IMR-90 (cell line): Measurements from ENCODE around the gene ACACA. TPM values are rescaled to one million over a fixed set of nuclear protein-coding genes. Genes with fewer than 3 reads are reported as not detected.

Experiments
- ATAC-seq: fragments of 200-7000 bp; cut with Tn5 transposase; 2 replicates; pipeline ENCODE4 v1.9.1; 2020; ENCODE audit warnings: low read depth, mild to moderate bottlenecking, moderate library complexity
- BruUV-seq: library from RNA; stranded (reverse); fragments of 400-500 nt; replicated peaks from 2 replicates; lab custom pipeline; 2021; lab: Mats Ljungman, UMichigan
- CTCF ChIA-PET: fragments of 300-600 bp; formaldehyde crosslinking; extraction: SDS; loops from one replicate; lab custom pipeline; 2021; ENCODE audit warnings: antibody characterized with exemption; lab: Yijun Ruan, JAX
- POLR2A ChIA-PET: fragments of 300-600 bp; sonication (Branson Sonifier 250); formaldehyde crosslinking; loops from one replicate; lab custom pipeline; 2022; ENCODE audit warnings: antibody characterized with exemption; ENCODE audit not compliant: unreplicated experiment; lab: Charles Lee
- DNase-seq: peaks from one replicate; pipeline ENCODE4 v3.0.0; 2013
- H2AFZ ChIP-seq: replicated peaks from 2 replicates; pipeline ENCODE3; 2013; ENCODE audit warnings: low read length, mild to moderate bottlenecking; ENCODE audit not compliant: poor library complexity
- H2AK5ac ChIP-seq: 2 replicates; pipeline ENCODE4 v1.6.1; 2013; ENCODE audit warnings: low read depth, low read length, inconsistent platforms
- H2AK9ac ChIP-seq: replicated peaks from 2 replicates; pipeline ENCODE3; 2013; ENCODE audit warnings: mild to moderate bottlenecking, low read depth, low read length, moderate library complexity; ENCODE audit not compliant: poor library complexity
- H2BK120ac ChIP-seq: 2 replicates; pipeline ENCODE4 v1.6.1; 2013; ENCODE audit warnings: low read depth, low read length, inconsistent platforms
- H2BK15ac ChIP-seq: 3 replicates; pipeline ENCODE4 v1.6.1; 2013; ENCODE audit warnings: low read depth, low read length, inconsistent platforms
- H2BK20ac ChIP-seq: 2 replicates; pipeline ENCODE4 v1.6.1; 2013; ENCODE audit warnings: low read depth, mild to moderate bottlenecking, inconsistent platforms, low read length, moderate library complexity
- H2BK5ac ChIP-seq: 2 replicates; pipeline ENCODE4 v1.6.1; 2013; ENCODE audit warnings: mild to moderate bottlenecking, low read depth, low read length, inconsistent platforms; ENCODE audit not compliant: poor library complexity, severe bottlenecking
- H3K14ac ChIP-seq: replicated peaks from 2 replicates; pipeline ENCODE4 v1.6.1; 2013; ENCODE audit warnings: low read depth, low read length, inconsistent platforms
- H3K18ac ChIP-seq: 2 replicates; pipeline ENCODE4 v1.6.1; 2013; ENCODE audit warnings: low read depth, low read length, control low read depth
- H3K23ac ChIP-seq: 2 replicates; pipeline ENCODE4 v1.6.1; 2013; ENCODE audit warnings: low read depth, low read length, inconsistent platforms
- H3K27ac ChIP-seq: 2 replicates; pipeline ENCODE4 v1.5.1; 2013; ENCODE audit warnings: mild to moderate bottlenecking, control low read depth, low read length; ENCODE audit not compliant: insufficient read depth
- H3K27me3 ChIP-seq: 2 replicates; pipeline ENCODE4 v1.6.1; 2013; ENCODE audit warnings: low read length; ENCODE audit not compliant: control insufficient read depth, insufficient read depth
- H3K36me3 ChIP-seq: 2 replicates; pipeline ENCODE4 v1.6.1; 2013; ENCODE audit warnings: low read length, mixed read lengths; ENCODE audit not compliant: control insufficient read depth, insufficient read depth
- H3K4ac ChIP-seq: 2 replicates; pipeline ENCODE4 v1.6.1; 2013; ENCODE audit warnings: low read depth, low read length, inconsistent platforms
- H3K4me1 ChIP-seq: 2 replicates; pipeline ENCODE4 v1.6.1; 2013; ENCODE audit warnings: low read length, mixed read lengths; ENCODE audit not compliant: control insufficient read depth, insufficient read depth
- H3K4me2 ChIP-seq: 2 replicates; pipeline ENCODE4 v1.6.1; 2013; ENCODE audit warnings: low read depth, mild to moderate bottlenecking, control low read depth, low read length, moderate library complexity
- H3K4me3 ChIP-seq: 2 replicates; pipeline ENCODE4 v1.5.1; 2013; ENCODE audit warnings: low read depth, mild to moderate bottlenecking, control low read depth, low read length, moderate library complexity; ENCODE audit not compliant: insufficient read depth
- H3K56ac ChIP-seq: 2 replicates; pipeline ENCODE4 v1.6.1; 2013; ENCODE audit warnings: low read length, inconsistent platforms; ENCODE audit not compliant: insufficient read depth; ENCODE audit errors: extremely low read depth
- H3K79me1 ChIP-seq, 2 experiments: 2 replicates each; pipeline ENCODE4 v1.6.1; 2013; ENCODE audit warnings: low read length in 2 of 2, inconsistent platforms in 1 of 2, low read depth in 1 of 2
- H3K9ac ChIP-seq: 2 replicates; pipeline ENCODE4 v1.6.1; 2013; ENCODE audit warnings: low read depth, low read length, control low read depth
- H3K9me1 ChIP-seq: 2 replicates; pipeline ENCODE4 v1.6.1; 2013; ENCODE audit warnings: low read length, inconsistent platforms; ENCODE audit not compliant: insufficient read depth
- H3K9me3 ChIP-seq: 2 replicates; pipeline ENCODE4 v1.6.1; 2013; ENCODE audit warnings: low read length; ENCODE audit not compliant: control insufficient read depth, insufficient read depth
- H4K20me1 ChIP-seq: 2 replicates; pipeline ENCODE4 v1.6.1; 2013; ENCODE audit warnings: low read length, inconsistent platforms; ENCODE audit not compliant: insufficient read depth
- H4K5ac ChIP-seq: 2 replicates; pipeline ENCODE4 v1.6.1; 2013; ENCODE audit warnings: mild to moderate bottlenecking, low read depth, low read length, control low read depth
- H4K8ac ChIP-seq, 2 experiments: 2 replicates each; pipeline ENCODE4 v1.6.1; 2013; ENCODE audit warnings: low read depth in 2 of 2, low read length in 2 of 2, control low read depth in 1 of 2, inconsistent platforms in 1 of 2
- H4K91ac ChIP-seq: 2 replicates; pipeline ENCODE4 v1.6.1; 2013; ENCODE audit warnings: low read depth, low read length, inconsistent platforms; ENCODE audit not compliant: insufficient read depth
- BHLHE40 ChIP-seq: fragments of 150-350 bp; IDR thresholded peaks from 2 replicates; pipeline ENCODE4 v1.6.1; 2016; ENCODE audit warnings: mild to moderate bottlenecking, low read depth, low read length
- CEBPB ChIP-seq: IDR thresholded peaks from 2 replicates; pipeline ENCODE4 v1.6.1; 2012; ENCODE audit warnings: low read depth, low read length, improper control_type of control experiment
- CHD1 ChIP-seq: IDR thresholded peaks from 2 replicates; pipeline ENCODE4 v1.6.1; 2012; ENCODE audit warnings: low read depth, low read length, improper control_type of control experiment
- FOS ChIP-seq: fragments of 150-350 bp; IDR thresholded peaks from 2 replicates; pipeline ENCODE4 v1.6.1; 2016; ENCODE audit warnings: low read depth, low read length
- MAFK ChIP-seq: IDR thresholded peaks from 2 replicates; pipeline ENCODE4 v1.6.1; 2012; ENCODE audit warnings: low read depth, low read length, improper control_type of control experiment
- MXI1 ChIP-seq: IDR thresholded peaks from 2 replicates; pipeline ENCODE4 v1.6.1; 2012; ENCODE audit warnings: low read depth, mild to moderate bottlenecking, low read length, moderate library complexity, borderline replicate concordance
- NFE2L2 ChIP-seq: fragments of 150-350 bp; IDR thresholded peaks from 2 replicates; pipeline ENCODE4 v1.6.1; 2016; ENCODE audit warnings: low read depth, mild to moderate bottlenecking, low read length
- POLR2A ChIP-seq: IDR thresholded peaks from 2 replicates; pipeline ENCODE4 v1.6.1; 2012; ENCODE audit warnings: mild to moderate bottlenecking, low read depth, low read length
- RAD21 ChIP-seq: IDR thresholded peaks from 2 replicates; pipeline ENCODE4 v1.6.1; 2012; ENCODE audit warnings: low read length, improper control_type of control experiment
- RFX5 ChIP-seq: IDR thresholded peaks from 2 replicates; pipeline ENCODE4 v1.8.0; 2012; ENCODE audit warnings: low read depth, mild to moderate bottlenecking, low read length, moderate library complexity
- WGBS, 2 experiments: methylation state at CpG; one replicate each; pipeline versions ENCODE4 v1.1.5 to v1.1.7; 2013; ENCODE audit warnings: missing lambda C conversion rate in 2 of 2; ENCODE audit not compliant: insufficient read length in 1 of 2; ENCODE audit errors: extremely low coverage in 2 of 2; 5-methylcytosine and 5-hydroxymethylcytosine counted together
- dilution Hi-C: fragments of 300-500 bp; cut with HindIII; formaldehyde crosslinking; loops from one replicate; pipeline ENCODE4 v1.14.3; 2018; ENCODE audit warnings: low sequenced_read_pairs; ENCODE audit not compliant: unreplicated experiment
- in situ Hi-C: fragments of 300-500 bp; cut with MboI; formaldehyde crosslinking; loops from 3 replicates; pipeline ENCODE4 v1.14.3; 2019; ENCODE audit warnings: low sequenced_read_pairs, inconsistent platforms, mixed read lengths
- intact Hi-C: fragments of 100-400 bp; cut with micrococcal nuclease; formaldehyde crosslinking; loops from 2 replicates; pipeline ENCODE4 v1.10.0; 2022
- polyA plus RNA-seq, 3 experiments: library from polyadenylated mRNA; depleted of rRNA; stranded (reverse); fragments of >200 nt; gene quantifications; 2 replicates each; pipeline ENCODE4 v1.2.3, GENCODE V29; 2012; ENCODE audit warnings: low replicate concordance in 1 of 3
- total RNA-seq: library from RNA; depleted of rRNA; stranded (reverse); fragments of >200 nt; gene quantifications from 2 replicates; pipeline ENCODE4 v1.2.3, GENCODE V29; 2012
- TF ChIP-seq, protein P1 (sequence below): fragments of 150-350 bp; IDR thresholded peaks from 2 replicates; pipeline ENCODE4 v1.6.1; 2017; ENCODE audit warnings: mild to moderate bottlenecking, antibody characterized with exemption, low read length, low read depth
- TF ChIP-seq, protein P2 (sequence below): fragments of 150-350 bp; IDR thresholded peaks from 2 replicates; pipeline ENCODE4 v1.6.1; 2016; ENCODE audit warnings: low read depth, mild to moderate bottlenecking, low read length, moderate library complexity, borderline replicate concordance
- TF ChIP-seq, protein P3 (sequence below): conservative IDR thresholded peaks from 2 replicates; pipeline ENCODE4 v1.5.1; 2012; ENCODE audit warnings: mild to moderate bottlenecking, low read depth, low read length, improper control_type of control experiment

ACACA gene
- total and polyA plus RNA-seq, 2 of the 4 experiments (the other 2 are of a cell fraction) = 21.3 to 39.1 TPM

GRCh38 chr17:37429039-37429438 is 22.4 kb upstream of the ACACA start:
- CTCF ChIA-PET = no interaction called here
- H3K79me1 ChIP-seq = peaks cover 10 to 39% of the 10 kb centered on the region in 2 experiments
- H3K9me1 ChIP-seq = no peaks in the 10 kb centered on the region; the same call in 1 of the 2 replicates
- POLR2A ChIA-PET = no interaction called here
- no peak overlapping the region for H3K56ac ChIP-seq
- H4K91ac ChIP-seq = no peak overlapping the region
- no peaks in the 10 kb centered on the region for H3K27me3 ChIP-seq
- H2AK5ac ChIP-seq = no peak overlapping the region
- no peak overlapping the region for H4K5ac ChIP-seq
- peaks cover 30% of the 10 kb centered on the region for H3K36me3 ChIP-seq
- H3K4me2 ChIP-seq = no peak overlapping the region
- peak overlapping the region; percentile 37; the same call in 1 of the 2 replicates for H3K14ac ChIP-seq
- no peaks in the 10 kb centered on the region; the same call in 1 of the 2 replicates for H3K4me1 ChIP-seq
- dilution Hi-C loops = no loop called here
- no peak overlapping the region for H2BK15ac ChIP-seq
- no peak overlapping the region for H3K9ac ChIP-seq
- BruUV-seq = no TSS peak
- H3K18ac ChIP-seq = no peak overlapping the region
- H2BK120ac ChIP-seq = no peak overlapping the region
- no peak overlapping the region for H2BK5ac ChIP-seq
- in situ Hi-C loops = no loop called here
- no peak overlapping the region for H2AK9ac ChIP-seq
- no peak overlapping the region for H3K23ac ChIP-seq
- no CpG with 5 or more reads among the region's 3 CpGs for WGBS, 2 experiments
- no peak for TF ChIP-seq RFX5
- no peak for TF ChIP-seq MXI1
- TF ChIP-seq MAFK = no peak
- TF ChIP-seq POLR2A = no peak
- no peak for TF ChIP-seq RAD21
- TF ChIP-seq, protein P1, sequence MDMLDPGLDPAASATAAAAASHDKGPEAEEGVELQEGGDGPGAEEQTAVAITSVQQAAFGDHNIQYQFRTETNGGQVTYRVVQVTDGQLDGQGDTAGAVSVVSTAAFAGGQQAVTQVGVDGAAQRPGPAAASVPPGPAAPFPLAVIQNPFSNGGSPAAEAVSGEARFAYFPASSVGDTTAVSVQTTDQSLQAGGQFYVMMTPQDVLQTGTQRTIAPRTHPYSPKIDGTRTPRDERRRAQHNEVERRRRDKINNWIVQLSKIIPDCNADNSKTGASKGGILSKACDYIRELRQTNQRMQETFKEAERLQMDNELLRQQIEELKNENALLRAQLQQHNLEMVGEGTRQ = no peak
- TF ChIP-seq, protein P2, sequence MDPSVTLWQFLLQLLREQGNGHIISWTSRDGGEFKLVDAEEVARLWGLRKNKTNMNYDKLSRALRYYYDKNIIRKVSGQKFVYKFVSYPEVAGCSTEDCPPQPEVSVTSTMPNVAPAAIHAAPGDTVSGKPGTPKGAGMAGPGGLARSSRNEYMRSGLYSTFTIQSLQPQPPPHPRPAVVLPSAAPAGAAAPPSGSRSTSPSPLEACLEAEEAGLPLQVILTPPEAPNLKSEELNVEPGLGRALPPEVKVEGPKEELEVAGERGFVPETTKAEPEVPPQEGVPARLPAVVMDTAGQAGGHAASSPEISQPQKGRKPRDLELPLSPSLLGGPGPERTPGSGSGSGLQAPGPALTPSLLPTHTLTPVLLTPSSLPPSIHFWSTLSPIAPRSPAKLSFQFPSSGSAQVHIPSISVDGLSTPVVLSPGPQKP = no peak
- TF ChIP-seq BHLHE40 = no peak
- TF ChIP-seq CHD1 = no peak
- TF ChIP-seq FOS = no peak
- no peak for TF ChIP-seq CEBPB
- TF ChIP-seq, protein P3, sequence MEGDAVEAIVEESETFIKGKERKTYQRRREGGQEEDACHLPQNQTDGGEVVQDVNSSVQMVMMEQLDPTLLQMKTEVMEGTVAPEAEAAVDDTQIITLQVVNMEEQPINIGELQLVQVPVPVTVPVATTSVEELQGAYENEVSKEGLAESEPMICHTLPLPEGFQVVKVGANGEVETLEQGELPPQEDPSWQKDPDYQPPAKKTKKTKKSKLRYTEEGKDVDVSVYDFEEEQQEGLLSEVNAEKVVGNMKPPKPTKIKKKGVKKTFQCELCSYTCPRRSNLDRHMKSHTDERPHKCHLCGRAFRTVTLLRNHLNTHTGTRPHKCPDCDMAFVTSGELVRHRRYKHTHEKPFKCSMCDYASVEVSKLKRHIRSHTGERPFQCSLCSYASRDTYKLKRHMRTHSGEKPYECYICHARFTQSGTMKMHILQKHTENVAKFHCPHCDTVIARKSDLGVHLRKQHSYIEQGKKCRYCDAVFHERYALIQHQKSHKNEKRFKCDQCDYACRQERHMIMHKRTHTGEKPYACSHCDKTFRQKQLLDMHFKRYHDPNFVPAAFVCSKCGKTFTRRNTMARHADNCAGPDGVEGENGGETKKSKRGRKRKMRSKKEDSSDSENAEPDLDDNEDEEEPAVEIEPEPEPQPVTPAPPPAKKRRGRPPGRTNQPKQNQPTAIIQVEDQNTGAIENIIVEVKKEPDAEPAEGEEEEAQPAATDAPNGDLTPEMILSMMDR = no peak
- TF ChIP-seq NFE2L2 = no peak
- no peak overlapping the region for H3K27ac ChIP-seq
- no peaks in the 10 kb centered on the region for H3K9me3 ChIP-seq
- H2AFZ ChIP-seq = no peak overlapping the region
- H4K8ac ChIP-seq = no peak overlapping the region
- no peak for DNase-seq
- no peak overlapping the region for H2BK20ac ChIP-seq
- 0 out of 2 replicates have a peak, but pooled peaks have one; percentile 11 for ATAC-seq
- no peak overlapping the region for H3K4ac ChIP-seq
- no peak overlapping the region for H3K4me3 ChIP-seq
- intact Hi-C loops = no loop called here
- H4K20me1 ChIP-seq = no peaks in the 10 kb centered on the region
